GM20431 (cell line): Measurements from ENCODE around the gene STAC3.

Source experiments
- in situ Hi-C: fragments of 300-500 bp; cut with MseI, MboI; formaldehyde crosslinking; loops from one replicate; pipeline ENCODE4 v1.15.0; 2020; ENCODE audit warnings: low sequenced_read_pairs; ENCODE audit not compliant: unreplicated experiment

The STAC3 gene

GRCh38 chr12:57237932-57238853 is 12.8 kb downstream of the STAC3 start:
- in situ Hi-C loops = no loop called here

DNA sequence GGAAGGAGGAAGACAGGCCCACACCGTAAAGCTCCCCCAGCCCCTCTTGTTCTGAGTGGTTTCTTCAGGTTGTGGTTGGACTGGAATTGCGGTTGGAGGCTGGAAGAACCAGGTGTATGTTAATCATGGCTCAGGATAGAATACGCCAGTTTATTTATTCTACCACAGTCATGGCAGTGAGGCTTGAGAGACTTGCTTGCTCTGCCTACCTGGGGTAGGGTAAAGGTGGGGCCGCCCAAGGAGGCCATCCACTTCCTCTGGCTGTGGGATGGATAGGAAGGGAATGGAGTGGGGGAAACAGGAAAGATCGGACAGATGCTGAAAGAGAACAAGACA is 13.4 kb downstream of the STAC3 start:
- in situ Hi-C loops = no loop called here

- in situ Hi-C loops = no loop called here
Measured at GRCh38 chr12:57236925-57237595, 13.9 kb downstream of the STAC3 start.

GRCh38 chr12:57236201-57236924 is 14.6 kb downstream of the STAC3 start:
- in situ Hi-C loops = no loop called here

GRCh38 chr12:57235728-57236131 is 15.3 kb downstream of the STAC3 start:
- in situ Hi-C loops = no loop called here

- in situ Hi-C loops = no loop called here
Measured at GRCh38 chr12:57235017-57235727, 15.8 kb downstream of the STAC3 start.

- in situ Hi-C loops = no loop called here
Measured at GRCh38 chr12:57234571-57235016, 16.4 kb downstream of the STAC3 start.

DNA sequence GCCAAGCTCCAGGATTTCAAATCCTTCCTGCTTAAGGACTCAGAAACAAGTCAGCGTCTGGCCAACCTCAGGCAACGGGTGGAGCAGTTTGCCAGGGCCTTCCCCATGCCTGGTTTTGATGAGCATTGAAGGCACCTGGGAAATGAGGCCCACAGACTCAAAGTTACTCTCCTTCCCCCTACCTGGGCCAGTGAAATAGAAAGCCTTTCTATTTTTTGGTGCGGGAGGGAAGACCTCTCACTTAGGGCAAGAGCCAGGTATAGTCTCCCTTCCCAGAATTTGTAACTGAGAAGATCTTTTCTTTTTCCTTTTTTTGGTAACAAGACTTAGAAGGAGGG is 16.8 kb downstream of the STAC3 start:
- in situ Hi-C loops = no loop called here

DNA sequence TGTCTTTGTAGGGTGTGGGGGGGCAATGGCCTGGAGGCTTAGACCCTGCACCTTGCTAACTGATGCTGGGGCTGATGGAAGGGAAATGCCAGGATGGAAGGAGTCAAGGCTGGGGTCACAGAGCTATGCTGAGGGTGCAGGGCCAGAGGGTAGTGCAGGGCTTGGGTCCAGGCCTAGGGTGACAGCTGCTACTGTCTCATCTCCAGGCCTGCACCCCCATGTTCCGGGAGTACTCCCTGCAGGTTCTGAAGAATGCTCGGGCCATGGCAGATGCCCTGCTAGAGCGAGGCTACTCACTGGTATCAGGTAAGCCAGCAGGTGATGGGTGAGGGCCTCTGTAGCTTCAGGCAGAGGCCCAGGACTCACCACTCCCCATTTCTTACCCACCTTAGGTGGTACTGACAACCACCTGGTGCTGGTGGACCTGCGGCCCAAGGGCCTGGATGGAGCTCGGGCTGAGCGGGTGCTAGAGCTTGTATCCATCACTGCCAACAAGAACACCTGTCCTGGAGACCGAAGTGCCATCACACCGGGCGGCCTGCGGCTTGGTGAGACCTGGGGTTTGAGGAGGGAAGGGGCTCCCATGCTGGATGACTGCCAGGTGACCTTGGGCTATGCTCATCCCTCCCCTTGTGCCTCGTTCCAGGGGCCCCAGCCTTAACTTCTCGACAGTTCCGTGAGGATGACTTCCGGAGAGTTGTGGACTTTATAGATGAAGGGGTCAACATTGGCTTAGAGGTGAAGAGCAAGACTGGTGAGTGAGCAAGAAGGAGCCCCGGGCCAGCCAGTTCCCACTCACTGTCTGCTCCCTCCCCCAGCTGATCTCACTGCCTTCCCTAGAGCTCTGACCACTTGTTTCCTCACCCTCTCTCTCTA is 17.4 kb downstream of the STAC3 start:
- in situ Hi-C loops = no loop called here

DNA sequence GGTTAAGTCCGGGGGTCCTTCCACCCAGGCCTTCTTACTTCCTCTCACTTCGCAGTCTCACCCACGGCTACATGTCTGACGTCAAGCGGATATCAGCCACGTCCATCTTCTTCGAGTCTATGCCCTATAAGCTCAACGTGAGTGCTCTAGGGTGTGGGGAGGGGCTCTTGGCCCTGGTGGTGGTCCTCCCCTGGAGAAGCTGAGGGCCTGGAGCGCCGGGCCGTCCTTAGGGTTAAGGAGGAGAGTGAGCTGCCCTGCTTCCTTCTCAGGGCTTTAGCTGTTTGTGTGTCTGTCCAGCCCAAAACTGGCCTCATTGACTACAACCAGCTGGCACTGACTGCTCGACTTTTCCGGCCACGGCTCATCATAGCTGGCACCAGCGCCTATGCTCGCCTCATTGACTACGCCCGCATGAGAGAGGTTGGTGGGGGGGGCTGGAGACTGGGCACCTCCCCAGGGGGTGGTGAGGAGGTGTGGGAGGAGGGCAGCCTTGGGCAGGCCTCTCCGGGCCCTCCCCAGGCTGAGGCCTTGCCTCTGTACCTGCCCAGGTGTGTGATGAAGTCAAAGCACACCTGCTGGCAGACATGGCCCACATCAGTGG is 18.7 kb downstream of the STAC3 start:
- in situ Hi-C loops = no loop called here

DNA sequence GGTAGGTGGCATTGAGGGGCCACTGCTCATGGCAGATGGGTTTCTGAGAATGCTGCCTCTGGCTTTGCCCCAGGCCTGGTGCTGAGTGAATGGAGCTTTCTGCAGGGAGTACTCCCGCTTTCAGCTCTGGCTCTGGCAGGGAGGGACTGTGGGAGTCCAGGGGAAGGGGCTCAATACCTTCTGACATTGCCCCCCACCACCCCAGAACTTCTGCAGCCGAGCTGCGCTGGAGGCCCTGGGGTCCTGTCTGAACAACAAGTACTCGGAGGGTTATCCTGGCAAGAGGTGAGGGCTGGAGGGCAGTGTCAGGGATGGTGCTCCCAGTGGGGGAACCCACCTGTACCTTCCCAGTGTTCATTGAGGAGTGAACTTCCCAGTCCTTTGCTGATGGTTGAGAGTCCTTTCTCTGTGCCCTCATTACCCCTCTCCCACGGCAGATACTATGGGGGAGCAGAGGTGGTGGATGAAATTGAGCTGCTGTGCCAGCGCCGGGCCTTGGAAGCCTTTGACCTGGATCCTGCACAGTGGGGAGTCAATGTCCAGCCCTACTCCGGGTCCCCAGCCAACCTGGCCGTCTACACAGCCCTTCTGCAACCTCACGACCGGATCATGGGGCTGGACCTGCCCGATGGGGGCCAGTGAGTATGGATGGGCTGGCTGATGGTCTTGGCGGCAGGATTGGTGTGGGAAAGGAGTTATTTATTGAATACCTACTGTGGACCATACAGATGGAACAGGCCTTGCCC is 19.5 kb downstream of the STAC3 start:
- in situ Hi-C loops = no loop called here

DNA sequence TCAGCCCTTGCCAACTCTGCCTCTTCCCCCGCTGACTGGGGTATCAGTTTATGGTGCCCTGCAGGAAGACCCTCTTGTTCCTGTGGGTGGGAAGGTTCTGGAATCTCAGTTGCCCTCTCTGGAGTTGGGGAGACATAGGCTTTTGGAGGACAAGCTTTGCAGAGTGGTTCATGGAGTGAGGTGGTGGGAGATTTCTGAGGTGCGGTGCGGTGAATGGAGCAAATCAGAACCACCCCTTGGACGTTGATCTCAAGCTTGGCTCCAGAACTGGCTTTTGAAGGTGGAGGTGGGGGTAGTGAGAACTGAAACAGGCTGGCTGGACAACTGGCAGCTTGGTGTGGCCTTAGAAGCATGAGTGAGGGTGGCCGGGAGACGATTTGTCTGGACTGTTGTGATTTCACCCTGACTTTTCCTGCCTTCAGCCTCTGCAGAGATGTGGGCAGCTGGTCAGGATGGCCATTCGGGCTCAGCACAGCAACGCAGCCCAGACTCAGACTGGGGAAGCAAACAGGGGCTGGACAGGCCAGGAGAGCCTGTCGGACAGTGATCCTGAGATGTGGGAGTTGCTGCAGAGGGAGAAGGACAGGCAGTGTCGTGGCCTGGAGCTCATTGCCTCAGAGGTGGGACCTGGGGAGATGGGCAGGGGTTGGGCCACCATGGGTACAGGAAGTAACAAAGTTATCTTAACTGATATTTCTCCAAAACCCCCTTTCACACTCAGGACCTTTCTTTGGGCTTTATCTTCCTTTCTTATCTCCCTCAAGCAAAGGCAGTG is 20.4 kb downstream of the STAC3 start:
- in situ Hi-C loops = no loop called here

GRCh38 chr12:57229634-57230380 is 21.2 kb downstream of the STAC3 start, which contains the start of gene SHMT2:
Gene SHMT2, plus strand, starts transcription at chr12:57229711. Its CDS starts 68 bp downstream, at chr12:57229779.
- in situ Hi-C loops = no loop called here

DNA sequence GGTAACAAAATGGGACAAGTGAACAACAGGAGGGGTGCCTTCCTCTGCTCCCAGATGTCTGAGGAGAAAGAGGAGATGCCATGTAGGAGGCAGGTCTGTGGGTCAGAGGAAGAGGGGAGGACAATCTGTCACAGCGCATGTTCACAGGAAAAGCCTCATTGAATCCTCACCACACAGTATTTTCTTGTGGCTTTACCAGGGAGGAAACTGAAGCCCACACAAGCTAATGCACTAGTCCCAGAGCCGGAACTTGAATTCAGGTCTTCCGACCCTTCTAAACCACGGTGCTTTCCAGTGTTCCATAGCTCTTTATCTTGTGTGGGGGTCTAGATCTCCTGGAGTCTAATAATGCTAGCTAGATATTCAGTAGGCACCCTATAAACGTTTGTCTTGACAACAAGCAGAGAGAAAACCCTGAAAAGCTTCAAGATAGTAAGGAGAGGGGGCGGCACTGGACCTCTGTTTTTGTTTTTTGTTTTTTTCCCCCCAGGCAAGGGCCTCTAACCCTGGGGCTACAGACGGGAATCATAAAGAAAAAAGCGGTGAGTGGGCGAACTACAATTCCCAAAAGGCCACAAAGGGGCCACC is 21.8 kb downstream of the STAC3 start:
- in situ Hi-C loops = no loop called here

GRCh38 chr12:57227315-57228115 is 23.5 kb downstream of the STAC3 start:
- in situ Hi-C loops = no loop called here
